K562 (cell line): ENCODE data around the gene MYL6B. TPM values are rescaled to one million over a fixed set of nuclear protein-coding genes. Genes with fewer than 3 reads are reported as not detected.

Experiments used
- FOXK1 ChIP-seq: sonication (generic); formaldehyde crosslinking; IDR thresholded peaks from 2 replicates; pipeline ENCODE4 v1.8.0; 2022; ENCODE audit warnings: missing genetic modification reagents, mild to moderate bottlenecking, borderline replicate concordance
- KDM5B ChIP-seq: fragments of 200-600 bp; sonication (generic); IDR thresholded peaks from 2 replicates; pipeline ENCODE4 v1.6.1; 2012; ENCODE audit warnings: low read depth, mild to moderate bottlenecking, moderate library complexity, low read length, control low read depth, inconsistent platforms; ENCODE audit not compliant: insufficient replicate concordance
- MAZ ChIP-seq, 2 experiments: fragments of 450-650 bp in 1 of 2; sonication (generic) in 1 of 2; formaldehyde crosslinking; IDR thresholded peaks in 1 of 2; conservative IDR thresholded peaks in 1 of 2; 2 replicates each; pipeline versions ENCODE4 v1.4.0 to v1.5.0; 2020; ENCODE audit warnings: mild to moderate bottlenecking in 1 of 2, missing genetic modification reagents in 1 of 2
- NR2C2 ChIP-seq, 2 experiments: fragments of 200-800 bp in 1 of 2; sonication (Bioruptor generic) in 1 of 2; sonication (generic) in 1 of 2; formaldehyde crosslinking in 1 of 2; IDR thresholded peaks; 2 replicates each; pipeline versions ENCODE4 v1.6.1 to v1.8.0; 2016 to 2022; ENCODE audit warnings: mild to moderate bottlenecking in 1 of 2, missing compliant biosample characterization in 1 of 2, missing genetic modification characterization in 1 of 2, missing genetic modification reagents in 1 of 2
- PCBP2 ChIP-seq: fragments of 200-400 bp; formaldehyde crosslinking; IDR thresholded peaks from 2 replicates; pipeline ENCODE4 v1.6.1; 2018; ENCODE audit warnings: low read length, low read depth, mild to moderate bottlenecking, moderate library complexity; ENCODE audit not compliant: poor library complexity, severe bottlenecking
- PRPF4 ChIP-seq: fragments of 200-400 bp; formaldehyde crosslinking; IDR thresholded peaks from one replicate; pipeline ENCODE4 v1.6.1; 2017; ENCODE audit warnings: low read length, low read depth, mild to moderate bottlenecking; ENCODE audit not compliant: insufficient read depth, poor library complexity, severe bottlenecking
- PYGO2 ChIP-seq: fragments of 450-650 bp; IDR thresholded peaks from 2 replicates; pipeline ENCODE4 v1.6.1; 2016; ENCODE audit warnings: mild to moderate bottlenecking, missing genetic modification characterization, moderate library complexity, missing compliant biosample characterization
- TAF7 ChIP-seq: fragments of 450-650 bp; IDR thresholded peaks from 2 replicates; pipeline ENCODE4 v1.6.1; 2016; ENCODE audit warnings: missing genetic modification characterization, missing compliant biosample characterization
- TCF15 ChIP-seq: fragments of 250-450 bp; sonication (Bioruptor Pico); IDR thresholded peaks from 2 replicates; pipeline ENCODE4 v1.8.0; 2022; ENCODE audit warnings: moderate library complexity, mild to moderate bottlenecking, inconsistent platforms
- ZC3H11A ChIP-seq: IDR thresholded peaks from 2 replicates; pipeline ENCODE4 v1.6.1; 2012; ENCODE audit warnings: low read depth, low read length, improper control_type of control experiment
- ZC3H8 ChIP-seq: fragments of 450-650 bp; IDR thresholded peaks from 2 replicates; pipeline ENCODE4 v1.6.1; 2017
- ZNF79 ChIP-seq: fragments of 250-450 bp; sonication (Bioruptor Pico); IDR thresholded peaks from 2 replicates; pipeline ENCODE4 v1.4.0; 2020; ENCODE audit warnings: low read depth, mild to moderate bottlenecking, moderate library complexity
- ZSCAN29 ChIP-seq: fragments of 450-650 bp; IDR thresholded peaks from 2 replicates; pipeline ENCODE4 v1.6.1; 2017
- polyA plus RNA-seq, 8 experiments: library from polyadenylated mRNA; depleted of rRNA in 4 of 8; stranded (reverse) in 5 of 8; unstranded in 3 of 8; fragments of >200 nt; fragmentation: Nextera tagmentation in 2 of 8; fragmentation: Illumina TruSeq in 1 of 8; extraction: Ambion mirVana in 2 of 8; extraction: Trizol in 1 of 8; gene quantifications; 2 replicates each; pipeline versions ENCODE4 v1.2.1 to v1.2.3, GENCODE V29; 2011 to 2014; ENCODE audit warnings: inconsistent platforms in 1 of 8, missing spikeins in 1 of 8
- total RNA-seq, 7 experiments: library from RNA; depleted of rRNA in 6 of 7; stranded (reverse); fragments of >200 nt in 6 of 7; fragmentation: Illumina TruSeq in 2 of 7; extraction: Trizol in 2 of 7; gene quantifications; 2 replicates each; pipeline versions ENCODE4 v1.2.1 to v1.2.3, GENCODE V29; 2011 to 2021; ENCODE audit warnings: low replicate concordance in 1 of 7
- TF ChIP-seq, protein P1 (sequence below): sonication (generic); formaldehyde crosslinking; IDR thresholded peaks from 2 replicates; pipeline ENCODE4 v1.8.0; 2022; ENCODE audit warnings: mild to moderate bottlenecking, missing genetic modification reagents
- TF ChIP-seq, protein P2 (sequence below): sonication (generic); formaldehyde crosslinking; IDR thresholded peaks from 2 replicates; pipeline ENCODE4 v1.9.0; 2022; ENCODE audit warnings: mild to moderate bottlenecking, missing genetic modification reagents
- TF ChIP-seq, protein P3 (sequence below): IDR thresholded peaks from 2 replicates; pipeline ENCODE4 v1.6.1; 2012; ENCODE audit warnings: low read depth, low read length, improper control_type of control experiment, borderline replicate concordance
- TF ChIP-seq, protein P4 (sequence below): fragments of 250-450 bp; sonication (Bioruptor Pico); IDR thresholded peaks from 2 replicates; pipeline ENCODE4 v1.8.0; 2021; ENCODE audit warnings: borderline replicate concordance, mild to moderate bottlenecking, moderate library complexity; ENCODE audit not compliant: poor library complexity, severe bottlenecking

The MYL6B gene
- total and polyA plus RNA-seq, 9 of the 15 experiments (the other 6 are each of a cell fraction or from before 2014, with no cell fraction given), result 42.8 to 77.3 (median 68.6) TPM

- TF ChIP-seq TCF15 (CRISPR knock-in tag) (no peak), ZNF79 (CRISPR knock-in tag) (no peak), KDM5B (no peak), ZC3H8 (no peak), FOXK1 (CRISPR knock-in tag) (no peak), ZSCAN29 (no peak), PYGO2 (no peak), PCBP2 (no peak), ZC3H11A (no peak), PRPF4 (no peak), MAZ (CRISPR knock-in tag; conservative IDR thresholded peaks at IDR 0.05 in 1 of 2, IDR thresholded peaks at IDR 0.05 in 1 of 2) (no peak), TAF7 (no peak), NR2C2 (CRISPR knock-in tag; IDR thresholded peaks at IDR 0.05) (0 out of 2 replicates have a peak, but pooled peaks have one; percentile 26), NR2C2 (tag; IDR thresholded peaks at IDR 0.05) (no peak)
- TF ChIP-seq, protein P1, sequence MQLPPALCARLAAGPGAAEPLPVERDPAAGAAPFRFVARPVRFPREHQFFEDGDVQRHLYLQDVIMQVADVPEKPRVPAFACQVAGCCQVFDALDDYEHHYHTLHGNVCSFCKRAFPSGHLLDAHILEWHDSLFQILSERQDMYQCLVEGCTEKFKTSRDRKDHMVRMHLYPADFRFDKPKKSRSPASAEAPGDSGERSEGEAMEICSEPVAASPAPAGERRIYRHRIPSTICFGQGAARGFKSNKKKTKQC (CRISPR knock-in tag), result no peak
- TF ChIP-seq, protein P2, sequence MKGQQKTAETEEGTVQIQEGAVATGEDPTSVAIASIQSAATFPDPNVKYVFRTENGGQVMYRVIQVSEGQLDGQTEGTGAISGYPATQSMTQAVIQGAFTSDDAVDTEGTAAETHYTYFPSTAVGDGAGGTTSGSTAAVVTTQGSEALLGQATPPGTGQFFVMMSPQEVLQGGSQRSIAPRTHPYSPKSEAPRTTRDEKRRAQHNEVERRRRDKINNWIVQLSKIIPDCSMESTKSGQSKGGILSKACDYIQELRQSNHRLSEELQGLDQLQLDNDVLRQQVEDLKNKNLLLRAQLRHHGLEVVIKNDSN, result peak; percentile 29
- TF ChIP-seq, protein P3, sequence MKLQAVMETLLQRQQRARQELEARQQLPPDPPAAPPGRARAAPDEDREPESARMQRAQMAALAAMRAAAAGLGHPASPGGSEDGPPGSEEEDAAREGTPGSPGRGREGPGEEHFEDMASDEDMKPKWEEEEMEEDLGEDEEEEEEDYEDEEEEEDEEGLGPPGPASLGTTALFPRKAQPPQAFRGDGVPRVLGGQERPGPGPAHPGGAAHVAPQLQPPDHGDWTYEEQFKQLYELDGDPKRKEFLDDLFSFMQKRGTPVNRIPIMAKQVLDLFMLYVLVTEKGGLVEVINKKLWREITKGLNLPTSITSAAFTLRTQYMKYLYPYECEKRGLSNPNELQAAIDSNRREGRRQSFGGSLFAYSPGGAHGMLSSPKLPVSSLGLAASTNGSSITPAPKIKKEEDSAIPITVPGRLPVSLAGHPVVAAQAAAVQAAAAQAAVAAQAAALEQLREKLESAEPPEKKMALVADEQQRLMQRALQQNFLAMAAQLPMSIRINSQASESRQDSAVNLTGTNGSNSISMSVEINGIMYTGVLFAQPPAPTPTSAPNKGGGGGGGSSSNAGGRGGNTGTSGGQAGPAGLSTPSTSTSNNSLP, result no peak
- TF ChIP-seq, protein P4, sequence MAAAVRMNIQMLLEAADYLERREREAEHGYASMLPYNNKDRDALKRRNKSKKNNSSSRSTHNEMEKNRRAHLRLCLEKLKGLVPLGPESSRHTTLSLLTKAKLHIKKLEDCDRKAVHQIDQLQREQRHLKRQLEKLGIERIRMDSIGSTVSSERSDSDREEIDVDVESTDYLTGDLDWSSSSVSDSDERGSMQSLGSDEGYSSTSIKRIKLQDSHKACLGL (CRISPR knock-in tag), result no peak
Observed at GRCh38 chr12:56152756-56153677, 630 bp downstream of the MYL6B start (continued).
